HG03520 (cell line): ENCODE results near the gene ALK.

Source experiments
- ATAC-seq: cut with Tn5 transposase; IDR thresholded peaks from one replicate; pipeline ENCODE4 v1.9.1; 2021; ENCODE audit warnings: mild to moderate bottlenecking, moderate library complexity; ENCODE audit not compliant: unreplicated experiment

Gene ALK

GRCh38 chr2:29388071-29388470 lies 533.3 kb downstream of the ALK start:
- ATAC-seq = no peak

- no peak for ATAC-seq
Measured at GRCh38 chr2:29382486-29382885, 538.9 kb downstream of the ALK start.

GRCh38 chr2:29377788-29378187 lies 543.6 kb downstream of the ALK start:
- no peak for ATAC-seq

- ATAC-seq = no peak
Measured at GRCh38 chr2:29376541-29376940, 544.8 kb downstream of the ALK start.

- ATAC-seq = no peak
Measured at GRCh38 chr2:29375843-29376242, 545.5 kb downstream of the ALK start.

- ATAC-seq = no peak
Measured at GRCh38 chr2:29374823-29375222, 546.6 kb downstream of the ALK start.

GRCh38 chr2:29373870-29374269 lies 547.5 kb downstream of the ALK start:
- ATAC-seq = no peak

GRCh38 chr2:29372185-29372584 lies 549.2 kb downstream of the ALK start:
- ATAC-seq = no peak

- ATAC-seq = no peak
Measured at GRCh38 chr2:29370581-29371125, 550.7 kb downstream of the ALK start.

GRCh38 chr2:29370173-29370572 lies 551.2 kb downstream of the ALK start:
- no peak for ATAC-seq

- no peak for ATAC-seq
Measured at GRCh38 chr2:29368659-29369040, 552.7 kb downstream of the ALK start.

GRCh38 chr2:29367986-29368658 lies 553.3 kb downstream of the ALK start:
- ATAC-seq = no peak

- ATAC-seq = no peak
Measured at GRCh38 chr2:29363111-29363510, 558.3 kb downstream of the ALK start.

GRCh38 chr2:29361231-29361630 lies 560.2 kb downstream of the ALK start:
- ATAC-seq = no peak

- no peak for ATAC-seq
Measured at GRCh38 chr2:29360016-29360784, 561.2 kb downstream of the ALK start.

- ATAC-seq = no peak
Measured at GRCh38 chr2:29353403-29353991, 567.9 kb downstream of the ALK start.

GRCh38 chr2:29351916-29352591 lies 569.3 kb downstream of the ALK start:
- ATAC-seq = no peak

- no peak for ATAC-seq
Measured at GRCh38 chr2:29351248-29351647, 570.1 kb downstream of the ALK start.

- no peak for ATAC-seq
Measured at GRCh38 chr2:29349316-29350030, 571.9 kb downstream of the ALK start.

- no peak for ATAC-seq
Measured at GRCh38 chr2:29347774-29348461, 573.5 kb downstream of the ALK start.
